Activated gamma-delta T cell treated with Interleukin-2 at 50 U/mL for 16 hours (primary cell): Measurements from ENCODE around the gene RILPL1.
"Not testable (repeated sequence)": the region's sequence is repeated elsewhere in the genome, so short reads cannot be mapped to it uniquely, and the experiment has no call there.

Experiments
- DNase-seq: peaks from one replicate; pipeline ENCODE4 v3.0.0-alpha.2; 2020

Gene RILPL1

DNA sequence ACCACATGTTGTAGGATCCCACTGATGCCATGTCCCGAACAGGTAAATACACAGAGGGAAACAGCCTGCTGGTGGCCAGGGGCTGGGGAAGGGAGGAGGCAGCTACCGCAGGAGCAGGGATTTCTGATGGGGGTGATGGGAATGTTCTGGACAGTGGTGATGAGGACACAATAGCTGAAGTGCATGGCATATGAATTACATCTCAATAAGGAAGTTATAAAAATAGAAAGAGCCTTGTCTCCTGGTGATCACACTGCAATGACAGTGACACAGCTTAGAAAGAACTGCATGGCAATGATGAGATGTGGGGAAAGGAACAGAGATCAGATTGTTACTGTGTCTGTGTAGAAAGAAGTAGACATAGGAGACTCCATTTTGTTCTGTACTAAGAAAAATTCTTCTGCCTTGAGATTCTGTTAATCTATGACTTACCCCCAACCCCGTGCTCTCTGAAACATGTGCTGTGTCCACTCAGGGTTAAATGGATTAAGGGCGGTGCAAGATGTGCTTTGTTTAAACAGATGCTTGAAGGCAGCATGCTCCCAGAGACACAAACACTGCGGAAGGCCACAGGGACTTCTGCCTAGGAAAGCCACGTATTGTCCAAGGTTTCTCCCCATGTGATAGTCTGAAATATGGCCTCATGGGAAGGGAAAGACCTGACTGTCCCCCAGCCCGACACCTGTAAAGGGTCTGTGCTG is 41.0 kb downstream of the RILPL1 start:
- DNase-seq: not testable (repeated sequence)

DNA sequence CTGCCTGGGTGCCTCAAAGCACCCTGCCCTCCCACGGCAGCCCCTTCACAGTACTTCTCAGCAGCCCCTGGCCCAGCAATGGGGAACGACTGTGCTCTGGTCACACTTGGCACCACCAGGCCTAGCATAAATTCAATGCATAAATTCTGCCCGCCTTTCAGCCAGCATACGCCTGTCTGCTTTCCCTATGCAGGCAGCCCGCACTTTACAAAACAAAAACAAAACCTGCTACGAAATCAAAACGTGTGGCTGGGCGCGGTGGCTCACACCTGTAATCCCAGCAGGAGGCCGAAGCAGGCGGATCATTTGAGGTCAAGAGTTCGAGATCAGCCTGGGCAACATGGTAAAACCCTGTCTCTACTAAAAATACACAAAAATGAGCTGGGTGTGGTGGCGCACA is 42.0 kb downstream of the RILPL1 start:
- no peak for DNase-seq

GRCh38 chr12:123491056-123491455 is 42.5 kb downstream of the RILPL1 start:
- no peak for DNase-seq

DNA sequence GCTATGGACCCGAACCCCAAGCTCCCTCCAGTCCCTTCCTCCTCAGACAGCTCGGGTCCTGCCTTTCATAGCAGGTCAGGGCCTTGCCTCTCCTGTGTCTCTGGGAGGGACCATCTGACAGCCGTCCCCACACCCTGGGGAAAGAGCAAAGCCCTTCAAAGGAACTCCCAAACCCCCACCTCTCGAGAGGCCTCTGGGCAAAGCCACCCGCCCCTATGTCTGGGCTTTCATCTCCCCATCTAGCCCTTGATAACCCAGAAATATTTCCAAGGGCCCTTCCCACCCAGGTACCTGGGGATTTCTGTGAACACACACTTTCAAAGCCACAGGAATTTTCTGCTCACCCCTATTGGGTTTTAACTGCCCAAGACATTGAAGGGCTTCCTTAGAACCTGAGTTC is 43.4 kb downstream of the RILPL1 start:
- no peak for DNase-seq

DNA sequence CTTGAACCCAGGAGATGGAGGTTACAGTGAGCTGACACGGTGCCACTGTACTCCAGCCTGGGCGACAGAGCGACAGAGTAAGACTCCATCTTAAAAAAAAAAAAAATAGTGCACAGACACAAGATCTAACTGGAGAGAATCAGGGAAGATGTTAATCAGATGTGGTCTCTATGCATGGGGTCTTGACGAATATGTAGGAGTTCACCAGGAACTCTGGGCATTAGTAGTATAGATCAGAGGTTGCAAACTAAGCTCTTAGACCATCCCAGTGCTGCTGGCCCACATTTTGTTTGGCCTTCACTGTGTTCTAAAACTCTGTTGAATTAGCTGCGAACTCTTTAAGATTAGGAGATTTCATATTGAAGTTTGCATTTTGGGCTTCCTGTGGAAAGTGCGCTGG is 43.9 kb downstream of the RILPL1 start:
- DNase-seq: no peak

GRCh38 chr12:123488539-123489230 is 44.8 kb downstream of the RILPL1 start:
- no peak for DNase-seq

GRCh38 chr12:123487428-123487827 is 46.1 kb downstream of the RILPL1 start:
- DNase-seq: no peak

- no peak for DNase-seq
Observed at GRCh38 chr12:123485756-123486155, 47.8 kb downstream of the RILPL1 start.

- DNase-seq: peak; percentile 35
Observed at GRCh38 chr12:123483602-123484248, 49.8 kb downstream of the RILPL1 start.

GRCh38 chr12:123482876-123483275 is 50.6 kb downstream of the RILPL1 start:
- no peak for DNase-seq

- DNase-seq: not testable (repeated sequence)
Observed at GRCh38 chr12:123481251-123481650, 52.3 kb downstream of the RILPL1 start.

DNA sequence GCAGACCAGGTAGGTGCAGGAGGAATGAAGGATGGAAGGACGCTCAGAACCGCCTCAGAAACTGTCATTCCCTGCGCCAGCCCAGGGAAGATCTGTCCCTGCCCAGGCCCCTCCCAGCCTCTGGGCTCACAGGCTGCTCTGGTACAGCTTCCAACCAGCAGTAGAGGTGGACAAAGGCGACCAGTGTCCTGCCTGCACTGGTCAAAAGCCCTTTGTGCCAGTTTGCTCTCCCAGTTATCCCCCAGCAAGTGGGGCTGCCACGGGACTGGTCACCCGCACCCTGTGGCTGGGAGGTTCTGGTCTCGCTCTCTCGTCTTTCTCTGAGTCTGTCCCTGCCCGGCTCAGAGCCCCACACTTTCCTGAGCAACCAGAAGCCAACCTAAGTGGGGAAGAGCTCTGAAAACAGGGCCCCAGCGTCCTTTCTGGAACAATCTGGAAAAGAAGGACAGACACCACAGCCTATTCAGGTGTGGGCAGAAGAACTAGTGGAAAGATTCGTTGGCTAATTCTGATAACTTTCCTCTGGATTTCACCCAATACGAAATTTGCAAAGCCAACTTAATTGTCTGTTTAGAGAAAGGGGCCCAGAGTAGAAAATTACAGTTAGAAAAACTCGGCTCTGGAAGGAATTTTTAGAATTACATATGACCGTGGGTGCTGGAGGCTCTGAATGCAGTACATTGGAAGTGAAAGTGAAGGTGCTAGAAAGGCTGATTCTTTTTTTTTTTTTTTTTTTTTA is 53.9 kb downstream of the RILPL1 start:
- DNase-seq: no peak

DNA sequence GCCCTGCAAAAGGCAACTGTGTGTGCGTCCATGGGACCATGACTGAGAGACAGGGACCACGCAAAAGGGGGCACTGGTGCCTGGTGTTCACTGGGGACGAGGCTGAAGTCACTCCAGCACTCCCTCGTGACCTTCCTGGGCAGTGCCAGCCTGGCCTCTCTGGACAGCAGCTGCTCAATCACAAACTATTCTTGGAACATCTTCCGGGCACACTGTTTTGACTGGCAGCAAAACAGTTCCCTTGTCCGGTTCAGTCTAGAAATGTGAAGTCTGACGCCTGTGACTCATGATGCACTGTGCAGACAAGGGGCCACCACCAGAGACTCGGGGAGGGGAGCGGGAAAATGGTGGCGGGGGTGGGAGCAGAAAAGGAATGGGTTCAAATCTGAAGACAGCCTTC is 54.8 kb downstream of the RILPL1 start:
- no peak for DNase-seq

GRCh38 chr12:123478069-123478468 is 55.5 kb downstream of the RILPL1 start:
- DNase-seq: no peak

- DNase-seq: no peak
Observed at GRCh38 chr12:123475246-123475703, 58.2 kb downstream of the RILPL1 start.

DNA sequence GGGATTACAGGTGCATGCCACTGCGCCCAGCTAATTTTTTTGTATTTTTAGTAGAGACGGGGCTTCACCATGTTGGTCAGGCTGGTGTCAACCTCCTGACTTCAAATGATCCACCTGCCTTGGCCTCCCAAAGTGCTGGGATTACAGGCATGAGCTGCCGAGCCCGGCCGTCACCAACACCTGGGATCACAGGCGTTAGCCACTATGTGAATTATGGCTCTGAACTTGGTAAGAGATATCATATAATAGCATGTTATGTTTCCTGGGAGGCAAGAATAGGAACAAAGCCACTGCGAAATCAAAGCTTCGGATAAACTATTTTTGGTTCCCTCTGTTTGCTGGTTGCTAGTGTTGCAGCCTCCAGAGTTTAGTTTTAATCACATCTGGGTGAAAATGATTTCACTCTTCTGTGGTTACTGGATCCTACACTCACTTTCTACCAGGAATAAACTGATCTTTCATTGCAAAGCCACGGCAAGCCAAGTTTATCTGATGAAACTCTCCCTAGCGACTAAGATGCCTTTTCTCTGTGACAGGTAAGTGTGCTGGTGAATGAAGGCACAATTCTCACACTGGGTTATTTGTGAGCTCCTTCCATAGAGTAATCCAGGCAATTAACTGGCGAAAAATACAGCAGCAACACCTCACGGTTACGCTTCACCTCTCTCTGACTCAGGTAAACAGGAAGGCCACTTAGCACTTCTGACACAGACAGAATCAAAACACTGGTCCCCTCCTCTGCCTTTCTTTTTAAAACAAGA is 58.9 kb downstream of the RILPL1 start:
- peak; percentile 18 for DNase-seq

DNA sequence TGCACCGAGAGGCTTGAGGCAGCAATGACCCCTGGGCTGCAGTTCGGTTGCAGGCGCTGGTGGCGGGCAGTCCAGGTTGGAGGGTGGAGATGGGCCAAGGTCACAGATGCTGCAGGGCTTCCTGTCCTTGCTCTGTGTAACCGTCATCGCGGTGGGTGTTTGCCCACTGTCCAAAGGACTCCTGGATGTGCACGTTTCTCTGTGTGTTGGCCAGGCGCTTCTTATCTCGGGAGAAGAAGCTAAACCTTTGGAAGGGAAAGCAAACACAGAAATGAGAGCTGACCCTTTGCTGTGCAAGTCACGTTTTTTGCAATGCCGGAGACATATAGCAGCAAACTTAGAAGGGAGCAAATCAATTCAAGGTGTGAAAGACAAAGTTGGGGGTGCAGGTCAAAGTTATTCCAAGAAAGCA is 61.1 kb downstream of the RILPL1 start:
- DNase-seq: no peak

- no peak for DNase-seq
Observed at GRCh38 chr12:123471374-123472068, 62.0 kb downstream of the RILPL1 start.

- DNase-seq: no peak
Observed at GRCh38 chr12:123469978-123470377, 63.5 kb downstream of the RILPL1 start.

DNA sequence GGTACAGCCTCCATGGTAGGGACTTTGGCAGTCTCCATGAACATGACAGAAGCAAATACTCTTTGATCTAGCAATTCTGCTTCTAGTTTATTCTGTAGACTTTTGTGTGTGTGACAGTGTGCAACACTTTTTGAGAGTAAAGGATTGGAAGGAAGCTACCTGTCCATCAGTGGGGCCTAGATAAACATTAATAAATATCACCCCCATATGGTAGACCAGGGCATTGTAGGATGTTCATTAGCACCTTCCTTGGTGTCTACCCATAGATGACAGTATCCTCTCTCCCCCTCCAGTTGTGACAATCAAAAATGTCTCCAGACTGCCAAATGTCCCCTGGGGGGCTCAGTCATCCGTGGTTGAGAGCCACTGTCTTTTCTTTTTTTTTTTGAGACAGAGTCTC is 64.7 kb downstream of the RILPL1 start:
- DNase-seq: no peak

DNA sequence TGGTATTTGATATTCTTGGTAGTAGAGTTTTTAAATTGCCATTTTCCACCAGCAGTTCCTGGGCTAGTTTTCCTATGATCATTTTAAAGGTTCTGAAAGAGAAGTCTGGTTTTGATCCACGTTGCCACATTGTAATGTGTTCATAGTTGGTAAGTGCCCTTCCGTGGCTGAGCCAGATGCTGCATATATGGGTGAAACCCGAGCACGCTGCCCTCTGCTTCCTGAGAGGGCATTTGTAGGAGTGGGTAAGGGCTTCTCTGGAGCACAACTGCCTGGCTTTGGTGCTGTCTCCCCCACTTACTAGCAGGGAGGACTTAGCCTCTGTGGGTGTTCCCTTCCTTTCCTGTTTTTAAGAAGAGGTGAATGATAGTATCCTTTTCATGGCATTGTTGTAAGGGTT is 68.4 kb downstream of the RILPL1 start:
- DNase-seq: no peak

DNA sequence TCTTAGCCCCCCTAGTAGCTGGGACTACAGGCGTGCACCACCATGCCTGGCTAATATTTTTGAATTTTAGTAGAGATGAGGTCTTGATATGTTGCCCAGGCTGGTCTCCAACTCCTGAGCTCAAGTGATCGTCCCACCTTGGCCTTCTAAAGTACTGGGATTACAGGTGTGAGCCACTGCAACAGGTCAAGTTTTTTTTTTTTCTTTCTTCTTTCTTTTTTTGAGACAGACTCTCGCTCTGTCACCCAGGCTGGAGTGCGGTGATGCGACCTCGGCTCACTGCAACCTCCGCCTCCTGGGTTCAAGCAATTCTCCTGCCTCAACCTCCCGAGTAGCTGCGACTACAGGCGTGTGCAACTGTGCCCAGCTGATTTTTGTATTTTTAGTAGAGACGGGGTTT is 70.3 kb downstream of the RILPL1 start:
- DNase-seq: not testable (repeated sequence)
